Limb (tissue), 2 donors: ENCODE measurements around the gene PECR.
"Not testable (repeated sequence)": the region's sequence is repeated elsewhere in the genome, so short reads cannot be mapped to it uniquely, and the experiment has no call there.

Experiments used
- DNase-seq, 2 donors: peaks; one replicate each; pipeline ENCODE4 v3.0.0-alpha.2; 2016; ENCODE audit errors: extremely low spot score in 2 of 2

PECR gene

DNA sequence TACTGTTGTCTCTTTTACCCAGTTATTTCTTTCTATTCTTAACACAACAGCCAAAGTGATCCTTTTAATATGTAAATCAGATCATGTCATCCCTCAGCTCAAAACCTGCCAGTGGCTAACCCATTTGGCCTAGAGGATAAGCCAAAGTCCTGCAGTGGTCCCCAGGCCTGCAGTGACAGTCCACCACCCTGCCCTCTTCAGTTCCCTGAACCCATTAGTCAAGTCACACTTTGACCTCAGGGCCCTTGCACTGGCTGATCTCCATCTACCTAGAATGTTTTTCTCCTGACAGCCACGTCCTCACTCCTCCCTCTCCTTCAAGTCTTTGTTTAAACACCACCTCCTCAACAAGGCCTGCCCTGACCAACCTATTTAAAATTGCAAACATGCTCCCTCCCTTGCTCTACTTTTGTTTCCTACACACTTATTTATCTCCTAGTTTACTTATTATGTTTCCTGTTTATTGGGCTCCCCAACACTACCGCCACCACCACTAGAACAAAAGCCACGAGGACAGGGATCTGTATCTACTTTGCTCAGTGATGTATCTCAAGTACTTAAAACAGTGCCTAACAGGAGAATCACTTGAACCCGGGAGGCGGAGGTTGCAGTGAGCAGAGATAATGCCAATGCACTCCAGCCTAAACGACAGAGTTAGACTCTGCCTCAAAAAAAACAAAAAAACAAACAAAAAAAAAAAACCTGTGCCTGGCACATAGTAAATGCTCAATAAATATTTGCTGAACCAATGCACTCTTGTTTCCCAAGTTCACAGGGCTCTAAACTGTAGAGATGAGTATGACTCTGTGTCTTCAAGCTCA is 77.5 kb downstream of the PECR start:
- DNase-seq = no peak

DNA sequence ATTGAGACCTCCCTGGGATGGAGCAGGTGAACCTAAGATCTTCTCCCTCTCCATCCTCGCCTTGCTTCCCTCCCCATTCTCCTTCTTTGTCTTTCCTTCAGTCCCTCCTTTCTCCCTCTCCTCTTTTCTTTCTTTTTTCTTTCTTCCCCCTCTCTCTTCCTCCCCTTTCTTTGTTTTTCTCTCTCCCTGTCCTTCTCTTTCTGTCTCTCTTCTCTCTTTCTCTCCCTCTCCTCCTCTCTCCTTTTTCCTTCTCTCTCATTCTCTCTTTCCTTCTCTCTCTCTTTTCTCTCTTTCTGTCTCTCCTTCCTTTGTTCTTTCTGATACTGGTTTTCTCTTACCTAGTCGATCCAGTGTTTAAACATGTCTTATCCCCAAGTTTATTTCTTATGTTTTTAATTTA is 78.9 kb downstream of the PECR start:
- no peak for DNase-seq

DNA sequence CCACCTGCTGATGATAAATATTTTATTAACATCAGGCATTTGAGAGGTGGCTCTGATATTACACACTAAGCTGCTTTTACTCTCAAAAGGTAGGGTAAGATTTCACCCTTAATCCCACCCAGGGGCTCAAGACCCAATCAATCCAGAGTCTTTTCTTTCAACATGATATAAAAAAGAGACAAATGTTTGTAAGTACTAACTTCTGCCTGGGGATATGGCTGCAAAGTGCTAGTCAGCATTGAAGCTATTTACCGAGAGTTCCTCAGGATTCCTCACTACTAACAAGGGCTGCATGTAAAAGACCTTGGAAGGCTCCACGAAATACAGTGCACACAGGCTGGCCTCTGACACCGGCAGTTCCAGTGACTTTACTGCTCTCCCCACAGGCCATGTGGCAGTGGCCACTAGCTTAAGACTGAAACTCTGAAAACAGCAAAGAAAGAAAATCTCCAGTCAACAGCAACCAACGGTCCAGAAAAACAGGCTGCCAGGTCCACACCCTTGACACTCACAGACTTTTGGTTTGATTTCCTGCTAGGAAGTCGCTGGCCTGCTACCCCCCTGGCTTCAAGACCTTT is 79.4 kb downstream of the PECR start:
- no peak for DNase-seq

- DNase-seq = no peak
Observed at GRCh38 chr2:216001216-216002100, 80.2 kb downstream of the PECR start.

GRCh38 chr2:215998636-215999035 is 83.0 kb downstream of the PECR start:
- DNase-seq = no peak

DNA sequence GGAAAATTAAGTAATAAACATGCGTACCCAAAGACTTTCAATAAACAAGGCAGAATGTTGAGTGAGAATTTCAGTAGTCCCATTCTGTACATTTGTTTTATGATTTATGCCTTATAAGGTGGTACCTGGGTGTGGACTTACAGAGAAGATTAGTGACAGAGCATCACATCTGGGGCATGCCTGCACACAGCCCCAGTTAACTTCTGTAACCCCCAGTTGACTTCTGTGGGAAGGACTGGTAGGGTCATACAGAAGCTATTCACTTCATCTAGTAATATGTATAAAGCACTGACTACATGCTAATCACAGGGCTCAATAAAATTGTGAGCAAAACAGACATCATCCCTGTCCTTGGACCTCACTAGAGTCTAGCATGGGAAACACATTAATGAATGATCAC is 84.4 kb downstream of the PECR start:
- no peak for DNase-seq

DNA sequence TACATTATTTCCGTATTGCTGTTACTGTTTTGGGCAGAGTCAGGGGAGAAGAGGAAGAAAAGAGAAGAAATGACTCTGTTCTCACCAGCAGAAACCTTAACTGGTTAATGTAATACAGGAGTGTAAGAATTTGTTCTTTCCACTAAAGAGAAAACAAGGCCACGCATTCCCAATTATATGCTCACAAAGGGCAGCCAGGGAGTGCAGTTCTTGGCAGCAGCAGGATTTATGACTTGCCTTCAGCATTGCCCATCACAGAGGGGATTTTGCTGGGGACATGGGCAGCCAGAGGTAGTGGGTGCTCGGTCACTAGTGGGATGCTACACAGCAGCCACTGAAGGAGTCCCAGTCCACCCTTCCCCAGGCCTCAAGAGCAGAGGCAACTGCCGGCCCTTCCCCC is 86.7 kb downstream of the PECR start:
- DNase-seq = no peak

- DNase-seq = not testable (repeated sequence)
Observed at GRCh38 chr2:215988556-215989207, 92.9 kb downstream of the PECR start.
